K562 (cell line): ENCODE results near the gene KIF26A. TPM values are rescaled to one million over a fixed set of nuclear protein-coding genes. Genes with fewer than 3 reads are reported as not detected.

Experiments
- BACH1 ChIP-seq: fragments of 200-800 bp; sonication (Bioruptor generic); IDR thresholded peaks from 2 replicates; pipeline ENCODE4 v1.6.1; 2016; ENCODE audit warnings: missing genetic modification characterization, missing compliant biosample characterization
- CXXC5 ChIP-seq: fragments of 250-450 bp; sonication (Bioruptor Pico); IDR thresholded peaks from 2 replicates; pipeline ENCODE4 v1.8.0; 2022; ENCODE audit warnings: inconsistent platforms, mild to moderate bottlenecking, moderate library complexity
- GATA2 ChIP-seq: sonication (generic); formaldehyde crosslinking; IDR thresholded peaks from 2 replicates; pipeline ENCODE4 v1.4.0; 2020; ENCODE audit warnings: mild to moderate bottlenecking, missing genetic modification reagents
- HDAC1 ChIP-seq, 2 experiments: fragments of 450-650 bp; IDR thresholded peaks; 2 replicates each; pipeline ENCODE4 v1.6.1; 2016 to 2017; ENCODE audit warnings: inconsistent platforms in 1 of 2, mild to moderate bottlenecking in 1 of 2, moderate library complexity in 1 of 2
- HDAC2 ChIP-seq: fragments of 450-650 bp; IDR thresholded peaks from 2 replicates; pipeline ENCODE4 v1.6.1; 2016; ENCODE audit warnings: mild to moderate bottlenecking
- MAFG ChIP-seq: fragments of 450-650 bp; conservative IDR thresholded peaks from 2 replicates; pipeline ENCODE4 v1.6.1; 2016; ENCODE audit warnings: missing genetic modification characterization, missing compliant biosample characterization
- MLX ChIP-seq, 2 experiments: fragments of 450-650 bp in 1 of 2; sonication (generic) in 1 of 2; formaldehyde crosslinking; conservative IDR thresholded peaks; 2 replicates each; pipeline versions ENCODE4 v1.4.0 to v1.8.1; 2020 to 2022; ENCODE audit warnings: mild to moderate bottlenecking in 1 of 2, missing genetic modification reagents in 1 of 2
- MTA2 ChIP-seq: fragments of 450-650 bp; IDR thresholded peaks from 2 replicates; pipeline ENCODE4 v1.6.1; 2016; ENCODE audit warnings: low read depth
- PML ChIP-seq: IDR thresholded peaks from 2 replicates; pipeline ENCODE4 v1.6.1; 2012; ENCODE audit warnings: low read length, inconsistent platforms
- RBM14 ChIP-seq: fragments of 200-400 bp; formaldehyde crosslinking; IDR thresholded peaks from 2 replicates; pipeline ENCODE4 v1.6.1; 2018; ENCODE audit warnings: low read depth, mild to moderate bottlenecking, low read length, moderate library complexity, borderline replicate concordance; ENCODE audit not compliant: insufficient read depth
- RBM34 ChIP-seq: fragments of 200-400 bp; formaldehyde crosslinking; IDR thresholded peaks from 2 replicates; pipeline ENCODE4 v1.6.1; 2018; ENCODE audit warnings: low read length, borderline replicate concordance; ENCODE audit not compliant: insufficient read depth
- SAP30 ChIP-seq: fragments of 200-600 bp; sonication (generic); IDR thresholded peaks from 2 replicates; pipeline ENCODE4 v1.6.1; 2012; ENCODE audit warnings: borderline replicate concordance, low read depth, mild to moderate bottlenecking, moderate library complexity, low read length, control low read depth, inconsistent platforms; ENCODE audit not compliant: insufficient read depth, poor library complexity, severe bottlenecking
- TAL1 ChIP-seq: fragments of 450-650 bp; IDR thresholded peaks from 2 replicates; pipeline ENCODE4 v1.6.1; 2016; ENCODE audit warnings: mild to moderate bottlenecking
- TBL1XR1 ChIP-seq, 2 experiments: IDR thresholded peaks; 2 replicates each; pipeline ENCODE4 v1.6.1; 2012; ENCODE audit warnings: improper control_type of control experiment in 2 of 2, low read length in 2 of 2, mild to moderate bottlenecking in 1 of 2
- ZNF589 ChIP-seq: fragments of 200-800 bp; sonication (Bioruptor generic); IDR thresholded peaks from 2 replicates; pipeline ENCODE4 v1.6.1; 2016; ENCODE audit warnings: low read depth, missing genetic modification characterization, missing compliant biosample characterization
- ZNF644 ChIP-seq: fragments of 200-800 bp; sonication (Bioruptor generic); IDR thresholded peaks from 2 replicates; pipeline ENCODE4 v1.6.1; 2016; ENCODE audit warnings: low read depth, missing genetic modification characterization, missing compliant biosample characterization
- polyA plus RNA-seq, 8 experiments: library from polyadenylated mRNA; depleted of rRNA in 4 of 8; stranded (reverse) in 5 of 8; unstranded in 3 of 8; fragments of >200 nt; fragmentation: Nextera tagmentation in 2 of 8; fragmentation: Illumina TruSeq in 1 of 8; extraction: Ambion mirVana in 2 of 8; extraction: Trizol in 1 of 8; gene quantifications; 2 replicates each; pipeline versions ENCODE4 v1.2.1 to v1.2.3, GENCODE V29; 2011 to 2014; ENCODE audit warnings: inconsistent platforms in 1 of 8, missing spikeins in 1 of 8
- total RNA-seq, 7 experiments: library from RNA; depleted of rRNA in 6 of 7; stranded (reverse); fragments of >200 nt in 6 of 7; fragmentation: Illumina TruSeq in 2 of 7; extraction: Trizol in 2 of 7; gene quantifications; 2 replicates each; pipeline versions ENCODE4 v1.2.1 to v1.2.3, GENCODE V29; 2011 to 2021; ENCODE audit warnings: low replicate concordance in 1 of 7
- TF ChIP-seq, protein P1 (sequence below), 2 experiments: fragments of 450-650 bp in 1 of 2; sonication (generic) in 1 of 2; formaldehyde crosslinking in 1 of 2; IDR thresholded peaks; 2 replicates each; pipeline versions ENCODE4 v1.7.1 to v1.9.0; 2016 to 2022; ENCODE audit warnings: inconsistent platforms in 1 of 2, mild to moderate bottlenecking in 1 of 2, missing genetic modification reagents in 1 of 2

The KIF26A gene
- total and polyA plus RNA-seq, 9 of the 15 experiments (the other 6 are each of a cell fraction or from before 2014, with no cell fraction given) = 0.04 TPM; not detected in 8

- TF ChIP-seq MLX (CRISPR knock-in tag; conservative IDR thresholded peaks at IDR 0.05) (no peak), PML (peak; percentile 78), BACH1 (tag) (no peak), RBM34 (no peak), HDAC2 (peak; percentile 76; the same call in 1 of the 2 replicates), ZNF589 (CRISPR knock-in tag) (peak; percentile 83), HDAC1 (IDR thresholded peaks at IDR 0.05) (peak in 1 of 2 experiments; percentile 58; a peak in 2 of 4 replicates), TBL1XR1 (IDR thresholded peaks at IDR 0.05; ENCODE audit: low read length in 2 of 2) (0 out of 4 replicates have a peak, but pooled peaks of 1 of the 2 experiments have one; percentile 53), GATA2 (CRISPR knock-in tag) (peak; percentile 81), MAFG (tag) (peak; percentile 55), TAL1 (peak; percentile 90), RBM14 (no peak), MTA2 (peak; percentile 66), CXXC5 (peak; percentile 95), SAP30 (no peak), ZNF644 (peak; percentile 64; the same call in 1 of the 2 replicates)
- TF ChIP-seq, protein P1, sequence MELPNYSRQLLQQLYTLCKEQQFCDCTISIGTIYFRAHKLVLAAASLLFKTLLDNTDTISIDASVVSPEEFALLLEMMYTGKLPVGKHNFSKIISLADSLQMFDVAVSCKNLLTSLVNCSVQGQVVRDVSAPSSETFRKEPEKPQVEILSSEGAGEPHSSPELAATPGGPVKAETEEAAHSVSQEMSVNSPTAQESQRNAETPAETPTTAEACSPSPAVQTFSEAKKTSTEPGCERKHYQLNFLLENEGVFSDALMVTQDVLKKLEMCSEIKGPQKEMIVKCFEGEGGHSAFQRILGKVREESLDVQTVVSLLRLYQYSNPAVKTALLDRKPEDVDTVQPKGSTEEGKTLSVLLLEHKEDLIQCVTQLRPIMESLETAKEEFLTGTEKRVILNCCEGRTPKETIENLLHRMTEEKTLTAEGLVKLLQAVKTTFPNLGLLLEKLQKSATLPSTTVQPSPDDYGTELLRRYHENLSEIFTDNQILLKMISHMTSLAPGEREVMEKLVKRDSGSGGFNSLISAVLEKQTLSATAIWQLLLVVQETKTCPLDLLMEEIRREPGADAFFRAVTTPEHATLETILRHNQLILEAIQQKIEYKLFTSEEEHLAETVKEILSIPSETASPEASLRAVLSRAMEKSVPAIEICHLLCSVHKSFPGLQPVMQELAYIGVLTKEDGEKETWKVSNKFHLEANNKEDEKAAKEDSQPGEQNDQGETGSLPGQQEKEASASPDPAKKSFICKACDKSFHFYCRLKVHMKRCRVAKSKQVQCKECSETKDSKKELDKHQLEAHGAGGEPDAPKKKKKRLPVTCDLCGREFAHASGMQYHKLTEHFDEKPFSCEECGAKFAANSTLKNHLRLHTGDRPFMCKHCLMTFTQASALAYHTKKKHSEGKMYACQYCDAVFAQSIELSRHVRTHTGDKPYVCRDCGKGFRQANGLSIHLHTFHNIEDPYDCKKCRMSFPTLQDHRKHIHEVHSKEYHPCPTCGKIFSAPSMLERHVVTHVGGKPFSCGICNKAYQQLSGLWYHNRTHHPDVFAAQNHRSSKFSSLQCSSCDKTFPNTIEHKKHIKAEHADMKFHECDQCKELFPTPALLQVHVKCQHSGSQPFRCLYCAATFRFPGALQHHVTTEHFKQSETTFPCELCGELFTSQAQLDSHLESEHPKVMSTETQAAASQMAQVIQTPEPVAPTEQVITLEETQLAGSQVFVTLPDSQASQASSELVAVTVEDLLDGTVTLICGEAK (IDR thresholded peaks at IDR 0.05) = no peak
- TF ChIP-seq, protein P1 (CRISPR knock-in tag; IDR thresholded peaks at IDR 0.05) = no peak
Observed at GRCh38 chr14:104158827-104159798, 20.7 kb downstream of the KIF26A start (continued).
